ENCODE results near the gene TMTC2.
"Not testable (repeated sequence)": the region's sequence is repeated elsewhere in the genome, so short reads cannot be mapped to it uniquely, and the experiment has no call there.

Gene TMTC2

DNA sequence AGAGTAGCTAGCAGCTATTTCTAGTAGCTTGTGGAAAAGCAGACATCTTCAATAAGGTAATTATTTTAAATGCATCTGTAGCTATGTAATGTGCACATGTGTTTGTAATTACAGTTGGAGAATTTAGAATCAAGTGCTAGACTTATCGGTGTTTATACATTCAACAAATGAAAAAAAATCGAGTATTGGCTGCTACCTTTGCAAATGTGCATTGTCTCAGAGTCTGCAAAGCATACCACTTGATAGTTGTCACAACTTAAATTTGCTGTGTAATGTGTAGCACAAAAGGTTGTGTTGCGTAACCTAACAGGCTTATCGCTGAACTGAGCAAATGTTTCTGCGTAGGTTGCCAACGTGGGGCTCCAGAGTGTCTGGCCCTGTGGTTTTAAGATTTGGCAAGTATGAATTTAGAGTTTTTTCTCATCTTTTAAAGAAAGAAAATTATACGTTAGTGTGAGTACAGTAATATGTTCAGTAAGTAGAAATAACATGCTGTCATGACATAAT, 44.3 kb downstream of the TMTC2 start:
- no peak for DNase-seq

GRCh38 chr12:82740129-82741000, 53.7 kb downstream of the TMTC2 start:
- no peak for DNase-seq

- DNase-seq, result no peak
Measured at GRCh38 chr12:82745063-82745674, 58.5 kb downstream of the TMTC2 start.

GRCh38 chr12:82745807-82746206, 59.1 kb downstream of the TMTC2 start:
- no peak for DNase-seq

DNA sequence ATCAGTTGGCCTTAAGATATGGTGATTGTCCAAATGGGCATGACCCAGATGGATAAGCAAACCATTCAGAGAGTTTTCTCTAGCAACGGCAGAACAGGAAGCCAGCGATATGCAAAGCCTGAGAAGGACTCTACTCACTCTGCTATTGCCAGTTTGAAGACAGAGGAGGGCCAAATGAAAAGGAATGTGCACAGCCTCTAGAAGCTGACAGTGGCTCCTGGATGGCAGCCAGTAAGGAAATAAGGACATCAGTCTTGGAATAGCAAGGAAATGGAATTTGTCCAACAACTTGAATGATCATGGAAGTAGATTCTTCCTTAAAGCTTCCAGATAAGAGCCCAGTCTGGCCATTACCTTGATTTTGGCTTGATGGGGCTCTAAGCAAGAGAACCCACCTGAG, 60.0 kb downstream of the TMTC2 start:
- no peak for DNase-seq

DNA sequence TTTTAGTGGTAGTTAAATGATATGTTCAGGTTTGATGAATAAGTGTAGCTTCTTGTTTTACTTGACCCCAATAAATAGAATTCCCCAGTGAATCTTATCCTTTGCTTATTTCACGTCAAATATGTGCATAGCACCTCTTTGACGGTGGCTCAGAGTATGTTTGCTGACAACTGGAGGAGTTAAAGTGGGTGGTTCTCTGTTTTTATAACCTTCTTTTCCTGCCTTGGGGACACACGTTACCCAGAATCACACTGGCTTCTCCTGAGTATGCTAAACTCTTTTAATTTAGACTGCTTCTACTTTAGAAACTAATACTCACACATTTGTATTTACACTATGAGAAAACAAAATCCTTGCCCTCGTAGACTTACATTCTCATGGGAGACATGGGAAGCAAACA, 62.3 kb downstream of the TMTC2 start:
- no peak for DNase-seq

DNA sequence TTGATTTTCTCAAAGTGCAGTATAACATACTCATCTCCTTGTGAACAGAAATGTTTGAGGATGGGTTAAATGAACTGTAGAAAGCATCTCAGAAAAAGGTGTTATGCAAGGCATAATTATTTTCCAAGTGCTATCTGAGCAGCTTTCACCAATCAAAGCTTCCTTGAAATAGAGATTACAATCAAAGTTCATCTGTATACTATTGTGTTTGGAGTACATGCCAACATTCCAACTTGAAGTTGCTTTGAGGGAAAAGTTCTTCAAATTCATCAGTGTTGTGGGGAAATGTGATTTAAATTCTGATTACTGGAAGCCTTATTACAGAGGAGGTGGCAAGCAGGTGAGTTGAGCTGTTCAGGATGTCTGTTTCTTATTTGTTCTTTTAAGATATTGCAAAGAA, 68.2 kb downstream of the TMTC2 start:
- no peak for DNase-seq

GRCh38 chr12:82756303-82756702, 69.6 kb downstream of the TMTC2 start:
- no peak for DNase-seq

- DNase-seq, result no peak
Measured at GRCh38 chr12:82757059-82757458, 70.4 kb downstream of the TMTC2 start.

DNA sequence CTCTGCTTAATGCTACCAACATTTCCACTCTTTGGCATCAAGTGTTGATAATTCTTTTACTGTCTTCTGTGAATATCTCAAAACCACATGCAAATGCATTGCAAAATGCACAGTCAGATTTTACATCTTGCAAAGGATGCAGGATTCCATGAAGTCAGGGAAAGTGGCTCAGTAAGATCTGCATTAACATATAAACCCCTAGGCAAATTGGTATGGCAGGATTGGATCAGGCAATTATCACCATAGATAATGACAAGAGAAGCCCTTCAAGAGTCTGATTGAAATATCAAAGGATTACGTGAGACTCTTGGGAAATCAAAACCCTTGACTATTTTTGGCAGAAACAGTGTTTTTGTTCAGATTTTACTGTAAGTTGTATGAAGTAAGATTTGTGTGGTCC, 71.0 kb downstream of the TMTC2 start:
- DNase-seq, result no peak

- no peak for DNase-seq
Measured at GRCh38 chr12:82758749-82759330, 72.1 kb downstream of the TMTC2 start.

- no peak for DNase-seq
Measured at GRCh38 chr12:82760423-82760822, 73.7 kb downstream of the TMTC2 start.

- not testable (repeated sequence) for DNase-seq
Measured at GRCh38 chr12:82765206-82765605, 78.5 kb downstream of the TMTC2 start.

- DNase-seq, result no peak
Measured at GRCh38 chr12:82765971-82766705, 79.4 kb downstream of the TMTC2 start.

DNA sequence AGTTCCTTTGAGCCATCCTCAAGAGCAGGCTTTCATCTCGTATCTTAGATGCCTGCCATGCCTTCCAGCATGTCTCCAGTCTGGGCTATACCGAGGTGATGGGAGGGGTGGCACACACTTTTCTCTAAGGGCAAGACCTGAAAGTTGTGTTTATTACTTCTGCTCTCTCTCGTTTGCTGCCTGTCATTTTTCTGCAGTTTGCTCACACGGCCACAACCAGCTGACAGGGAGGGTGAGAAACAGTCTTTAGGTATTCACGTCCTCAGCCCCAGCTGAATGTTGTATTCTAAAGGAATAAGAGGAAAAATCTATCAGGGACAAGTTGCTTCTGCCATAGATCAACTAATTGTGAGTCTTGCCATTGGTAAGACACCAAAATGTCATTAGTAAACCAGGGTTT, 88.0 kb downstream of the TMTC2 start:
- no peak for DNase-seq

- DNase-seq, result no peak
Measured at GRCh38 chr12:82780517-82780916, 93.8 kb downstream of the TMTC2 start.

GRCh38 chr12:82781309-82781997, 94.7 kb downstream of the TMTC2 start:
- DNase-seq, result no peak

DNA sequence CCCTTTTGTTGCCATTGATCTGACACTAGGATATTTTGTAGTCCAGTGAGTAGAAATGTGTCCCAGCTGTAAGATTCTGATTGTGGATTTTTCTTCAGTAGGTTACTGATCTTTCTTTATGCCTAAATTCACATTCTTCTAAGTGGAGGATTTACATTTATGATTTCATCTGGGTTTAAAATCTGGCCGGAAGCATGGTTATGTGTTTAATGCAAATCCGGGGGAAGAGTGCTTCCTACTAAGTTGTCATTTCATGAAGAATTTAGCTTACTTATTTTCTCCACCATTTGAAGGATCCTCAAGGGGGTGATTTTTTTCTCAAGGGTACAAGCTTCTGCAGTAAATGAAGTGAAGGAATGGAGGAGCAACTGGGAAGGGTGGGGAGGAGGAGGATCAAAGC, 96.7 kb downstream of the TMTC2 start:
- DNase-seq, result no peak

GRCh38 chr12:82787016-82787415, 100.3 kb downstream of the TMTC2 start:
- DNase-seq, result no peak

GRCh38 chr12:82788594-82788993, 101.9 kb downstream of the TMTC2 start:
- no peak for DNase-seq

DNA sequence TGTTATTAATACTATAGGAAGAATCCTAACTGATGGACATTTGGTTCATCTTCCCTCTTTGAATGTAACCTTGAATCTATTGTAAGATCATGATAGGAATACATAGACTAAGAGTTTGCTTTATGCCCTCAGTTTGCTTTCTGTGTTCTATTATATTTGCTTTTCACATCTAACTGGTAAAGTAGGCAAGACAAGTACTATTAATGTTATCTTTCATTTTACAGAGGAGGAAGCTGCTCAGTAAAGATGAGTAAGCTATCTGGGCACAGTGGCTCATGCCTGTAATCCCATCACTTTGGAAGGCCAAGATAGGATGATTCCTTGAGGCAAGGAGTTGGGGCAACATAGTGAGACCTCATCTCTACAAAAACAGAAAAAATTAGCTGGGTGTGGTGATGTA, 103.0 kb downstream of the TMTC2 start:
- DNase-seq, result no peak

GRCh38 chr12:82793751-82794281, 107.1 kb downstream of the TMTC2 start:
- DNase-seq, result no peak

Data from CD4-positive, alpha-beta T cell treated with Interferon alpha-2 for 1 hour (primary cell).